Left kidney (tissue), 2 donors: Measurements from ENCODE around the gene MEF2A. TPM values are rescaled to one million over a fixed set of nuclear protein-coding genes. Genes with fewer than 3 reads are reported as not detected.

Experiments
- DNase-seq: peaks from one replicate; pipeline ENCODE4 v3.0.0-alpha.2; 2013
- polyA plus RNA-seq: library from polyadenylated mRNA; unstranded; fragments of 120-200 nt; gene quantifications from one replicate; pipeline ENCODE4 v1.2.1, GENCODE V29; 2013; ENCODE audit not compliant: insufficient read length

MEF2A gene
- polyA plus RNA-seq, 1 donor, result 59.3 TPM

GRCh38 chr15:99561476-99562230, 4.1 kb upstream of the MEF2A start:
- no peak for DNase-seq

GRCh38 chr15:99562238-99562637, 3.5 kb upstream of the MEF2A start:
- no peak for DNase-seq

- DNase-seq, result peak; percentile 33
Measured at GRCh38 chr15:99564221-99565048, 1.3 kb upstream of the MEF2A start.

- peak; percentile 36 for DNase-seq
Measured at GRCh38 chr15:99565049-99565298, 810 bp upstream of the MEF2A start.

GRCh38 chr15:99566157-99566897, 543 bp downstream of the MEF2A start:
- peak; percentile 25 for DNase-seq

- no peak for DNase-seq
Measured at GRCh38 chr15:99568625-99569352, 3.0 kb downstream of the MEF2A start.

- no peak for DNase-seq
Measured at GRCh38 chr15:99571299-99571698, 5.5 kb downstream of the MEF2A start.

GRCh38 chr15:99574048-99574447, 8.3 kb downstream of the MEF2A start:
- no peak for DNase-seq

GRCh38 chr15:99574502-99574901, 8.7 kb downstream of the MEF2A start:
- DNase-seq, result no peak

GRCh38 chr15:99578809-99579208, 13.0 kb downstream of the MEF2A start:
- no peak for DNase-seq

GRCh38 chr15:99580076-99580475, 14.3 kb downstream of the MEF2A start:
- DNase-seq, result no peak

GRCh38 chr15:99582508-99582960, 16.8 kb downstream of the MEF2A start:
- DNase-seq, result no peak

GRCh38 chr15:99584081-99584600, 18.4 kb downstream of the MEF2A start:
- DNase-seq, result no peak

- no peak for DNase-seq
Measured at GRCh38 chr15:99586121-99586520, 20.3 kb downstream of the MEF2A start.

- no peak for DNase-seq
Measured at GRCh38 chr15:99589801-99590200, 24.0 kb downstream of the MEF2A start.

- DNase-seq, result no peak
Measured at GRCh38 chr15:99590913-99591646, 25.3 kb downstream of the MEF2A start.

GRCh38 chr15:99592145-99592791, 26.5 kb downstream of the MEF2A start:
- DNase-seq, result no peak

GRCh38 chr15:99593070-99593469, 27.3 kb downstream of the MEF2A start:
- DNase-seq, result no peak

GRCh38 chr15:99594916-99595315, 29.1 kb downstream of the MEF2A start:
- no peak for DNase-seq

GRCh38 chr15:99598296-99598695, 32.5 kb downstream of the MEF2A start:
- no peak for DNase-seq

GRCh38 chr15:99603828-99604227, 38.0 kb downstream of the MEF2A start:
- DNase-seq, result no peak
